Measurements from ENCODE around the gene ADGRG2.

The ADGRG2 gene

GRCh38 chrX:18949291-18949943 is 172.9 kb downstream of the ADGRG2 start:
- no peak for DNase-seq

- DNase-seq, result no peak
Observed at GRCh38 chrX:18946611-18947010, 175.7 kb downstream of the ADGRG2 start.

GRCh38 chrX:18946157-18946556 is 176.1 kb downstream of the ADGRG2 start:
- no peak for DNase-seq

- no peak for DNase-seq
Observed at GRCh38 chrX:18945483-18945882, 176.8 kb downstream of the ADGRG2 start.

GRCh38 chrX:18944482-18944881 is 177.8 kb downstream of the ADGRG2 start:
- no peak for DNase-seq

GRCh38 chrX:18941896-18942295 is 180.4 kb downstream of the ADGRG2 start:
- no peak for DNase-seq

Measured in GOT3 (cell line).